Heart left ventricle (tissue), 16 donors: ENCODE results near the gene TAF1A. TPM values are rescaled to one million over a fixed set of nuclear protein-coding genes. Genes with fewer than 3 reads are reported as not detected.

Source experiments
- ATAC-seq, 4 donors: fragments of 200-7000 bp; cut with Tn5 transposase; one replicate each; pipeline ENCODE4 v1.9.1; 2020 to 2022; ENCODE audit warnings: moderate library complexity in 4 of 4, mild to moderate bottlenecking in 3 of 4, moderate number of reproducible peaks in 1 of 4
- DNase-seq, 5 donors: peaks; one replicate each; pipeline ENCODE4 v3.0.0-alpha.2; 2020
- H3K27ac ChIP-seq, 12 donors: fragments of 200-600 bp; sonication (generic) in 4 of 12; one replicate each; pipeline versions ENCODE4 v1.5.0 to v1.8.0; 2016 to 2022; ENCODE audit warnings: mild to moderate bottlenecking in 2 of 12
- H3K27me3 ChIP-seq, 9 donors: fragments of 200-600 bp; sonication (generic) in 2 of 9; one replicate each; pipeline versions ENCODE4 v1.5.1 to v1.8.0; 2016 to 2022; ENCODE audit warnings: mild to moderate bottlenecking in 3 of 9
- H3K36me3 ChIP-seq, 9 donors: fragments of 200-600 bp; sonication (generic) in 2 of 9; one replicate each; pipeline versions ENCODE4 v1.5.0 to v1.8.0; 2018 to 2022; ENCODE audit warnings: mild to moderate bottlenecking in 2 of 9
- H3K4me1 ChIP-seq, 12 donors: fragments of 200-600 bp; sonication (generic) in 4 of 12; one replicate each; pipeline versions ENCODE4 v1.5.0 to v1.8.0; 2016 to 2022; ENCODE audit warnings: mild to moderate bottlenecking in 3 of 12
- H3K4me3 ChIP-seq, 12 donors: fragments of 200-600 bp; sonication (generic) in 4 of 12; one replicate each; pipeline versions ENCODE4 v1.5.0 to v1.8.0; 2017 to 2022; ENCODE audit warnings: mild to moderate bottlenecking in 9 of 12, moderate library complexity in 4 of 12
- H3K9me3 ChIP-seq, 12 donors: fragments of 200-600 bp; sonication (generic) in 4 of 12; one replicate each; pipeline versions ENCODE4 v1.5.0 to v1.8.0; 2016 to 2022; ENCODE audit warnings: mild to moderate bottlenecking in 1 of 12
- CTCF ChIP-seq, 12 donors: fragments of 200-600 bp; sonication (generic) in 4 of 12; IDR thresholded peaks; one replicate each; pipeline versions ENCODE4 v1.5.0 to v1.8.0; 2018 to 2022; ENCODE audit warnings: antibody characterized with exemption in 12 of 12, mild to moderate bottlenecking in 5 of 12
- POLR2A ChIP-seq, 2 donors: fragments of 450-650 bp; IDR thresholded peaks; one replicate each; pipeline ENCODE4 v1.6.1; 2017; ENCODE audit warnings: antibody characterized with exemption in 2 of 2, mild to moderate bottlenecking in 2 of 2, moderate library complexity in 2 of 2
- WGBS, 4 donors: extraction: QIAGEN DNeasy Blood & Tissue Kit in 2 of 4; methylation state at CpG; one replicate each; pipeline versions ENCODE4 v1.1.5 to v1.1.7; 2013 to 2018; 5-methylcytosine and 5-hydroxymethylcytosine counted together
- intact Hi-C, 10 donors: fragments of 100-400 bp; cut with DNase I; formaldehyde crosslinking; loops; one replicate each; pipeline versions ENCODE4 v1.11.1 to v1.14.2; 2022
- polyA plus RNA-seq, 2 donors: library from polyadenylated mRNA; stranded (reverse); fragments of 200-250 nt; gene quantifications; one replicate each; pipeline ENCODE4 v1.2.3, GENCODE V29; 2013
- total RNA-seq, 9 donors: library from RNA; depleted of rRNA in 2 of 9; stranded (reverse); fragments of >200 nt in 2 of 9; fragmentation: NEBNext Ultra II Directional in 3 of 9; extraction: Animal tissue kit (Norgen Biotek cat#: 25700) in 3 of 9; gene quantifications; one replicate each; pipeline versions ENCODE4 v1.1.0 to v1.2.4, GENCODE V29; 2016 to 2023
- donor health status: ischemic (EF 13 %, LVEDD 7.1; RV severe dilation, severe dysfunction).
- donor health status: healthy with polysubstance abuse.
- donor health status: DM: no; HTN: yes; CAD: no.
- donor health status: DM: no; HTN: no; CAD: no.
- donor health status: ischemic (EF 25% LVEDD 6.9; RV normal size, moderate dysfunction).
- donor health status: ischemic (EF 25% LVEDD 5.7; RV mildly dilated, moderate dysfunction).
- donor health status: healthy.
- donor health status: DM: yes; HTN: yes; CAD: no.
- donor health status: ischemic (EF 35%, LVEDD 5.7; RV mildly dilated, moderate dysfunction).
- donor health status: nonischemic (EF 11% LVEDD 7.7; RV severe dilation, severe dysfunction).
- donor health status: DM: yes; HTN: yes; CAD: no.
- donor health status: PGD.
- donor health status: ischemic (EF 29% LVEDD 5.4; RV normal size, mild dysfunction).
- donor health status: nonischemic (EF 23%, LVEDD 6.1; RV moderate dilation, normal function).

The TAF1A gene
- total and polyA plus RNA-seq, 11 donors, result 0.81 to 5.1 (median 1.6) TPM

- intact Hi-C loops, result no loop called here
- ATAC-seq (no peak), DNase-seq (no peak)
- Histone ChIP-seq H3K4me1 (no peaks in the 10 kb centered on the region), H3K9me3 (no peaks in the 10 kb centered on the region), H3K27me3 (peaks cover 0 to 8% (median 0%) of the 10 kb centered on the region in 9 donors), H3K27ac (no peak overlapping the region), H3K36me3 (no peaks in the 10 kb centered on the region), H3K4me3 (no peak overlapping the region)
- WGBS, 4 donors, result 55 to 74% (median 64%) methylated on average over 3 of the region's 3 CpGs
- TF ChIP-seq CTCF (IDR thresholded peaks at IDR 0.05) (no peak), POLR2A (IDR thresholded peaks at IDR 0.05) (no peak)
Observed at GRCh38 chr1:222529916-222530315, 59.8 kb downstream of the TAF1A start.

GRCh38 chr1:222529181-222529580, 60.6 kb downstream of the TAF1A start:
- 86 to 92% (median 88%) methylated on average over 3 of the region's 3 CpGs for WGBS, 4 donors
- H3K27ac ChIP-seq, result no peak overlapping the region
- no peaks in the 10 kb centered on the region for H3K9me3 ChIP-seq
- H3K4me1 ChIP-seq, result no peaks in the 10 kb centered on the region
- DNase-seq (no peak), ATAC-seq (no peak)
- TF ChIP-seq POLR2A (IDR thresholded peaks at IDR 0.05), result no peak
- TF ChIP-seq CTCF (IDR thresholded peaks at IDR 0.05), result no peak
- peaks cover 0 to 8% (median 0%) of the 10 kb centered on the region in 9 donors for H3K27me3 ChIP-seq
- H3K4me3 ChIP-seq, result no peak overlapping the region
- intact Hi-C loops, result no loop called here
- H3K36me3 ChIP-seq, result no peaks in the 10 kb centered on the region

GRCh38 chr1:222525951-222526350, 63.8 kb downstream of the TAF1A start:
- 75 to 88% (median 82%) methylated on average over 2 of the region's 2 CpGs for WGBS, 4 donors
- H3K27ac ChIP-seq, result no peak overlapping the region
- no peaks in the 10 kb centered on the region for H3K9me3 ChIP-seq
- H3K4me3 ChIP-seq, result no peak overlapping the region
- DNase-seq (no peak), ATAC-seq (no peak)
- H3K4me1 ChIP-seq, result no peaks in the 10 kb centered on the region
- H3K36me3 ChIP-seq, result no peaks in the 10 kb centered on the region
- TF ChIP-seq CTCF (IDR thresholded peaks at IDR 0.05) (no peak), POLR2A (IDR thresholded peaks at IDR 0.05) (no peak)
- intact Hi-C loops, result no loop called here
- H3K27me3 ChIP-seq, result peaks cover 0 to 8% (median 0%) of the 10 kb centered on the region in 9 donors

GRCh38 chr1:222523852-222524251, 65.9 kb downstream of the TAF1A start:
- Histone ChIP-seq H3K27me3 (peaks cover 0 to 8% (median 0%) of the 10 kb centered on the region in 9 donors), H3K27ac (no peak overlapping the region), H3K9me3 (no peaks in the 10 kb centered on the region), H3K4me1 (no peaks in the 10 kb centered on the region), H3K4me3 (no peak overlapping the region), H3K36me3 (no peaks in the 10 kb centered on the region)
- DNase-seq (no peak), ATAC-seq (no peak)
- no peak for TF ChIP-seq CTCF (IDR thresholded peaks at IDR 0.05)
- no peak for TF ChIP-seq POLR2A (IDR thresholded peaks at IDR 0.05)
- intact Hi-C loops, result no loop called here
- 53 to 74% (median 57%) methylated on average over 3 of the region's 3 CpGs for WGBS, 4 donors
